ENCODE measurements around the gene ZMYND11. TPM values are rescaled to one million over a fixed set of nuclear protein-coding genes. Genes with fewer than 3 reads are reported as not detected.
"Not testable (repeated sequence)": the region's sequence is repeated elsewhere in the genome, so short reads cannot be mapped to it uniquely, and the experiment has no call there.

The ZMYND11 gene
- total RNA-seq, 1 experiment from 2014 or later = 49.4 TPM

- in situ Hi-C loops (cut with HindIII; ENCODE audit: low pct_unique_long_range_greater_than_20kb, low sequenced_read_pairs) = no loop called here
- no peak for DNase-seq (ENCODE audit: low read depth)
Observed at GRCh38 chr10:184174-184573, 48.9 kb downstream of the ZMYND11 start.

- in situ Hi-C loops (cut with HindIII; ENCODE audit: low pct_unique_long_range_greater_than_20kb, low sequenced_read_pairs) = no loop called here
- DNase-seq (ENCODE audit: low read depth) = no peak
Observed at GRCh38 chr10:184911-185310, 49.7 kb downstream of the ZMYND11 start.

GRCh38 chr10:185571-185970, 50.3 kb downstream of the ZMYND11 start:
- DNase-seq (ENCODE audit: low read depth); in situ Hi-C loops (cut with HindIII; ENCODE audit: low pct_unique_long_range_greater_than_20kb, low sequenced_read_pairs): not testable (repeated sequence)

GRCh38 chr10:186911-187310, 51.7 kb downstream of the ZMYND11 start:
- in situ Hi-C loops (cut with HindIII; ENCODE audit: low pct_unique_long_range_greater_than_20kb, low sequenced_read_pairs) = no loop called here
- DNase-seq (ENCODE audit: low read depth) = no peak

GRCh38 chr10:188546-188945, 53.3 kb downstream of the ZMYND11 start:
- in situ Hi-C loops (cut with HindIII; ENCODE audit: low pct_unique_long_range_greater_than_20kb, low sequenced_read_pairs) = no loop called here
- DNase-seq (ENCODE audit: low read depth) = no peak

- no peak for DNase-seq (ENCODE audit: low read depth)
- in situ Hi-C loops (cut with HindIII; ENCODE audit: low pct_unique_long_range_greater_than_20kb, low sequenced_read_pairs) = no loop called here
Observed at GRCh38 chr10:190216-190615, 55.0 kb downstream of the ZMYND11 start.

GRCh38 chr10:191703-192518, 56.7 kb downstream of the ZMYND11 start:
- in situ Hi-C loops (cut with HindIII; ENCODE audit: low pct_unique_long_range_greater_than_20kb, low sequenced_read_pairs) = no loop called here
- no peak for DNase-seq (ENCODE audit: low read depth)

GRCh38 chr10:194281-194680, 59.0 kb downstream of the ZMYND11 start:
- in situ Hi-C loops (cut with HindIII; ENCODE audit: low pct_unique_long_range_greater_than_20kb, low sequenced_read_pairs) = no loop called here
- no peak for DNase-seq (ENCODE audit: low read depth)

GRCh38 chr10:200405-200804, 65.2 kb downstream of the ZMYND11 start:
- in situ Hi-C loops (cut with HindIII; ENCODE audit: low pct_unique_long_range_greater_than_20kb, low sequenced_read_pairs) = no loop called here
- no peak for DNase-seq (ENCODE audit: low read depth)

GRCh38 chr10:201328-201771, 66.1 kb downstream of the ZMYND11 start:
- in situ Hi-C loops (cut with HindIII; ENCODE audit: low pct_unique_long_range_greater_than_20kb, low sequenced_read_pairs) = no loop called here
- no peak for DNase-seq (ENCODE audit: low read depth)

- in situ Hi-C loops (cut with HindIII; ENCODE audit: low pct_unique_long_range_greater_than_20kb, low sequenced_read_pairs) = no loop called here
- DNase-seq (ENCODE audit: low read depth) = no peak
Observed at GRCh38 chr10:208616-209015, 73.4 kb downstream of the ZMYND11 start.

GRCh38 chr10:209357-209756, 74.1 kb downstream of the ZMYND11 start:
- no peak for DNase-seq (ENCODE audit: low read depth)
- in situ Hi-C loops (cut with HindIII; ENCODE audit: low pct_unique_long_range_greater_than_20kb, low sequenced_read_pairs) = no loop called here

- in situ Hi-C loops (cut with HindIII; ENCODE audit: low pct_unique_long_range_greater_than_20kb, low sequenced_read_pairs) = no loop called here
- no peak for DNase-seq (ENCODE audit: low read depth)
Observed at GRCh38 chr10:210297-210696, 75.0 kb downstream of the ZMYND11 start.

GRCh38 chr10:215444-215843, 80.2 kb downstream of the ZMYND11 start:
- in situ Hi-C loops (cut with HindIII; ENCODE audit: low pct_unique_long_range_greater_than_20kb, low sequenced_read_pairs) = no loop called here
- no peak for DNase-seq (ENCODE audit: low read depth)

GRCh38 chr10:218798-219197, 83.5 kb downstream of the ZMYND11 start:
- in situ Hi-C loops (cut with HindIII; ENCODE audit: low pct_unique_long_range_greater_than_20kb, low sequenced_read_pairs) = no loop called here
- no peak for DNase-seq (ENCODE audit: low read depth)

GRCh38 chr10:219731-220472, 84.6 kb downstream of the ZMYND11 start:
- in situ Hi-C loops (cut with HindIII; ENCODE audit: low pct_unique_long_range_greater_than_20kb, low sequenced_read_pairs) = no loop called here
- DNase-seq (ENCODE audit: low read depth) = no peak

GRCh38 chr10:224571-224970, 89.3 kb downstream of the ZMYND11 start:
- in situ Hi-C loops (cut with HindIII; ENCODE audit: low pct_unique_long_range_greater_than_20kb, low sequenced_read_pairs) = no loop called here
- DNase-seq (ENCODE audit: low read depth) = no peak

GRCh38 chr10:226018-226417, 90.8 kb downstream of the ZMYND11 start:
- in situ Hi-C loops (cut with HindIII; ENCODE audit: low pct_unique_long_range_greater_than_20kb, low sequenced_read_pairs) = no loop called here
- DNase-seq (ENCODE audit: low read depth) = no peak

- in situ Hi-C loops (cut with HindIII; ENCODE audit: low pct_unique_long_range_greater_than_20kb, low sequenced_read_pairs) = no loop called here
Observed at GRCh38 chr10:227014-227413, 91.8 kb downstream of the ZMYND11 start.

GRCh38 chr10:228366-228765, 93.1 kb downstream of the ZMYND11 start:
- in situ Hi-C loops (cut with HindIII; ENCODE audit: low pct_unique_long_range_greater_than_20kb, low sequenced_read_pairs) = no loop called here
- DNase-seq (ENCODE audit: low read depth) = no peak

More at GRCh38 chr10:227014-227413, 91.8 kb downstream of the ZMYND11 start:
- DNase-seq (ENCODE audit: low read depth) = no peak
